HepG2 (cell line): Measurements from ENCODE around the gene TRIAP1. TPM values are rescaled to one million over a fixed set of nuclear protein-coding genes. Genes with fewer than 3 reads are reported as not detected.

ENCODE experiments used
- ARHGAP35 ChIP-seq: sonication (generic); formaldehyde crosslinking; IDR thresholded peaks from 2 replicates; pipeline ENCODE4 v1.9.0; 2022; ENCODE audit warnings: mild to moderate bottlenecking, inconsistent platforms, moderate library complexity, missing genetic modification reagents, borderline replicate concordance
- ARNTL ChIP-seq: sonication (generic); formaldehyde crosslinking; IDR thresholded peaks from 2 replicates; pipeline ENCODE4 v1.4.0; 2020; ENCODE audit warnings: mild to moderate bottlenecking, missing genetic modification reagents
- GFI1 ChIP-seq: sonication (generic); formaldehyde crosslinking; IDR thresholded peaks from 2 replicates; pipeline ENCODE4 v1.5.0; 2020; ENCODE audit warnings: missing genetic modification reagents, mild to moderate bottlenecking, borderline replicate concordance
- PCBP1 ChIP-seq: fragments of 200-400 bp; formaldehyde crosslinking; IDR thresholded peaks from 2 replicates; pipeline ENCODE4 v1.6.1; 2017; ENCODE audit warnings: mild to moderate bottlenecking, low read depth, low read length, borderline replicate concordance
- RFX1 ChIP-seq: fragments of 450-650 bp; IDR thresholded peaks from 2 replicates; pipeline ENCODE4 v1.6.1; 2017
- STAT5B ChIP-seq: sonication (generic); formaldehyde crosslinking; IDR thresholded peaks from 2 replicates; pipeline ENCODE4 v1.4.0; 2020; ENCODE audit warnings: missing genetic modification reagents
- ZC3H4 ChIP-seq: sonication (generic); formaldehyde crosslinking; IDR thresholded peaks from 2 replicates; pipeline ENCODE4 v1.4.0; 2020; ENCODE audit warnings: missing genetic modification reagents, borderline replicate concordance
- ZFP36 ChIP-seq: fragments of 150-350 bp; IDR thresholded peaks from 2 replicates; pipeline ENCODE4 v1.6.1; 2018; ENCODE audit warnings: borderline replicate concordance, low read length, low read depth; ENCODE audit not compliant: partially characterized antibody
- ZFP36L1 ChIP-seq: sonication (generic); formaldehyde crosslinking; IDR thresholded peaks from 2 replicates; pipeline ENCODE4 v1.8.0; 2022; ENCODE audit warnings: mild to moderate bottlenecking, missing genetic modification reagents, moderate library complexity
- ZNF180 ChIP-seq: sonication (generic); formaldehyde crosslinking; IDR thresholded peaks from 2 replicates; pipeline ENCODE4 v1.4.0; 2020; ENCODE audit warnings: low read depth, missing genetic modification reagents, borderline replicate concordance
- ZZZ3 ChIP-seq: sonication (generic); formaldehyde crosslinking; IDR thresholded peaks from 2 replicates; pipeline ENCODE4 v1.4.0; 2020; ENCODE audit warnings: missing genetic modification reagents, mild to moderate bottlenecking, borderline replicate concordance
- polyA plus RNA-seq, 8 experiments: library from polyadenylated mRNA; depleted of rRNA in 3 of 8; stranded (reverse) in 7 of 8; unstranded in 1 of 8; fragments of >200 nt; fragmentation: Illumina TruSeq in 4 of 8; extraction: Trizol in 4 of 8; gene quantifications; 2 replicates each; pipeline versions ENCODE4 v1.2.1 to v1.2.3, GENCODE V29; 2011 to 2016; ENCODE audit warnings: low read depth in 4 of 8, missing spikeins in 1 of 8, mixed read lengths in 1 of 8; ENCODE audit not compliant: insufficient read depth in 1 of 8
- total RNA-seq, 5 experiments: library from RNA; depleted of rRNA; stranded (reverse); fragments of >200 nt; fragmentation: Illumina TruSeq; extraction: Trizol; gene quantifications; 2 replicates each; pipeline ENCODE4 v1.2.3, GENCODE V29; 2016; ENCODE audit warnings: low read depth in 1 of 5
- TF ChIP-seq, protein P1 (sequence below): sonication (generic); IDR thresholded peaks from 2 replicates; pipeline ENCODE4 v1.6.1; 2016; ENCODE audit warnings: low read depth, borderline replicate concordance
- TF ChIP-seq, protein P2 (sequence below): sonication (generic); formaldehyde crosslinking; IDR thresholded peaks from 2 replicates; pipeline ENCODE4 v1.8.0; 2022; ENCODE audit warnings: mild to moderate bottlenecking, missing genetic modification reagents; ENCODE audit not compliant: insufficient replicate concordance
- TF ChIP-seq, protein P3 (sequence below), 2 experiments: sonication (generic) in 1 of 2; formaldehyde crosslinking in 1 of 2; IDR thresholded peaks; 2 replicates each; pipeline versions ENCODE4 v1.4.0 to v1.6.1; 2016 to 2020; ENCODE audit warnings: borderline replicate concordance in 1 of 2, low read depth in 1 of 2, mild to moderate bottlenecking in 1 of 2, missing genetic modification reagents in 1 of 2
- TF ChIP-seq, protein P4 (sequence below): IDR thresholded peaks from 2 replicates; pipeline ENCODE4 v1.6.1; 2016; ENCODE audit warnings: low read depth, control low read depth

TRIAP1 gene
- total and polyA plus RNA-seq, 2 of the 13 experiments (the other 11 are each of a cell fraction or from before 2014, with no cell fraction given) = 55.0 to 117 TPM

DNA sequence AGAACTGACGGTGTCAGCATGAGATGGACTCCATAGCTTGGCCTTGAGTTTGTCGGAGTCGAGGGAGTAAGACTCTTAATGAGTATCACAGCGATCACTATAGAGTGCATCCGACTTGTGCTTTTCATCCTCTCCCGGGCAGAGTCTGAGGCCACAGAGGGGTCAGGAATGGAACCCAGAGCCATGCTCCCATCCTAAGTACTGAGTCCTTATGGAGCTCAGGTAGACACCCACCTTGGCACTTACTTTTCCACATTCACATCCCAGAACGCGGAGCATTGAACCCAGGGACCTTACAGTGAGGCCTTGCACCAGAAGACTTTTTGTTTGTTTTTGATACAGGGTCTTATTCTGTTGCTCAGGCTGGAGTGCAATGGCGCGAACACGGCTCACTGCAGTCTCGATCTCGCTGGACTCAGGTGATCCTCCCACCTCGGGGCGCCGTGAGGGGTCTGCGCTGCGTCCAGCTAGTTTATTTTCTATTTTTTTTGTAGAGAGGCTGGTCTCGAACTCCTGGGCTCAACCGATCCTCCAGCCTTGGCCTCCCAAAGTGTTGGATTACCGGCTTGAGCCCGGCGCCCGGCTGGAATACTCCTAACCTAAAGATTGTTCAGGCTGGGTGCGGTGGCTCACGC is 24.1 kb upstream of the TRIAP1 start (continued):
- TF ChIP-seq, protein P1, sequence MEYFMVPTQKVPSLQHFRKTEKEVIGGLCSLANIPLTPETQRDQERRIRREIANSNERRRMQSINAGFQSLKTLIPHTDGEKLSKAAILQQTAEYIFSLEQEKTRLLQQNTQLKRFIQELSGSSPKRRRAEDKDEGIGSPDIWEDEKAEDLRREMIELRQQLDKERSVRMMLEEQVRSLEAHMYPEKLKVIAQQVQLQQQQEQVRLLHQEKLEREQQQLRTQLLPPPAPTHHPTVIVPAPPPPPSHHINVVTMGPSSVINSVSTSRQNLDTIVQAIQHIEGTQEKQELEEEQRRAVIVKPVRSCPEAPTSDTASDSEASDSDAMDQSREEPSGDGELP = no peak
- 0 out of 2 replicates have a peak, but pooled peaks have one; percentile 38 for TF ChIP-seq ZFP36L1 (CRISPR knock-in tag)
- TF ChIP-seq ZZZ3 = peak; percentile 28; the same call in 1 of the 2 replicates
- TF ChIP-seq PCBP1 = no peak
- TF ChIP-seq RFX1 = no peak
- TF ChIP-seq ZC3H4 (CRISPR knock-in tag) = no peak
- no peak for TF ChIP-seq ZNF180 (CRISPR knock-in tag)
- TF ChIP-seq, protein P2, sequence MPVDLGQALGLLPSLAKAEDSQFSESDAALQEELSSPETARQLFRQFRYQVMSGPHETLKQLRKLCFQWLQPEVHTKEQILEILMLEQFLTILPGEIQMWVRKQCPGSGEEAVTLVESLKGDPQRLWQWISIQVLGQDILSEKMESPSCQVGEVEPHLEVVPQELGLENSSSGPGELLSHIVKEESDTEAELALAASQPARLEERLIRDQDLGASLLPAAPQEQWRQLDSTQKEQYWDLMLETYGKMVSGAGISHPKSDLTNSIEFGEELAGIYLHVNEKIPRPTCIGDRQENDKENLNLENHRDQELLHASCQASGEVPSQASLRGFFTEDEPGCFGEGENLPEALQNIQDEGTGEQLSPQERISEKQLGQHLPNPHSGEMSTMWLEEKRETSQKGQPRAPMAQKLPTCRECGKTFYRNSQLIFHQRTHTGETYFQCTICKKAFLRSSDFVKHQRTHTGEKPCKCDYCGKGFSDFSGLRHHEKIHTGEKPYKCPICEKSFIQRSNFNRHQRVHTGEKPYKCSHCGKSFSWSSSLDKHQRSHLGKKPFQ (CRISPR knock-in tag) = no peak
- TF ChIP-seq, protein P3, sequence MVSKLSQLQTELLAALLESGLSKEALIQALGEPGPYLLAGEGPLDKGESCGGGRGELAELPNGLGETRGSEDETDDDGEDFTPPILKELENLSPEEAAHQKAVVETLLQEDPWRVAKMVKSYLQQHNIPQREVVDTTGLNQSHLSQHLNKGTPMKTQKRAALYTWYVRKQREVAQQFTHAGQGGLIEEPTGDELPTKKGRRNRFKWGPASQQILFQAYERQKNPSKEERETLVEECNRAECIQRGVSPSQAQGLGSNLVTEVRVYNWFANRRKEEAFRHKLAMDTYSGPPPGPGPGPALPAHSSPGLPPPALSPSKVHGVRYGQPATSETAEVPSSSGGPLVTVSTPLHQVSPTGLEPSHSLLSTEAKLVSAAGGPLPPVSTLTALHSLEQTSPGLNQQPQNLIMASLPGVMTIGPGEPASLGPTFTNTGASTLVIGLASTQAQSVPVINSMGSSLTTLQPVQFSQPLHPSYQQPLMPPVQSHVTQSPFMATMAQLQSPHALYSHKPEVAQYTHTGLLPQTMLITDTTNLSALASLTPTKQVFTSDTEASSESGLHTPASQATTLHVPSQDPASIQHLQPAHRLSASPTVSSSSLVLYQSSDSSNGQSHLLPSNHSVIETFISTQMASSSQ (IDR thresholded peaks at IDR 0.05; ENCODE audit: low read depth) = no peak
- TF ChIP-seq, protein P3 (CRISPR knock-in tag; IDR thresholded peaks at IDR 0.05; ENCODE audit: borderline replicate concordance) = no peak
- TF ChIP-seq ZFP36 = no peak
- no peak for TF ChIP-seq STAT5B (CRISPR knock-in tag)
- TF ChIP-seq GFI1 (CRISPR knock-in tag) = no peak
- TF ChIP-seq ARNTL (CRISPR knock-in tag) = no peak
- TF ChIP-seq, protein P4, sequence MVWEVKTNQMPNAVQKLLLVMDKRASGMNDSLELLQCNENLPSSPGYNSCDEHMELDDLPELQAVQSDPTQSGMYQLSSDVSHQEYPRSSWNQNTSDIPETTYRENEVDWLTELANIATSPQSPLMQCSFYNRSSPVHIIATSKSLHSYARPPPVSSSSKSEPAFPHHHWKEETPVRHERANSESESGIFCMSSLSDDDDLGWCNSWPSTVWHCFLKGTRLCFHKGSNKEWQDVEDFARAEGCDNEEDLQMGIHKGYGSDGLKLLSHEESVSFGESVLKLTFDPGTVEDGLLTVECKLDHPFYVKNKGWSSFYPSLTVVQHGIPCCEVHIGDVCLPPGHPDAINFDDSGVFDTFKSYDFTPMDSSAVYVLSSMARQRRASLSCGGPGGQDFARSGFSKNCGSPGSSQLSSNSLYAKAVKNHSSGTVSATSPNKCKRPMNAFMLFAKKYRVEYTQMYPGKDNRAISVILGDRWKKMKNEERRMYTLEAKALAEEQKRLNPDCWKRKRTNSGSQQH = no peak
- TF ChIP-seq ARHGAP35 (CRISPR knock-in tag) = no peak
